Mucosa of gallbladder (tissue), 1 donor: Measurements from ENCODE around the gene SLC13A4. TPM values are rescaled to one million over a fixed set of nuclear protein-coding genes. Genes with fewer than 3 reads are reported as not detected.
A peak's percentile ranks its signal among the peaks of the same experiment; 100 is the strongest.
"Not testable (repeated sequence)": the region's sequence is repeated elsewhere in the genome, so short reads cannot be mapped to it uniquely, and the experiment has no call there.

Experiments used
- DNase-seq: peaks from one replicate; pipeline ENCODE4 v3.0.0-alpha.2; 2020; ENCODE audit warnings: low spot score
- total RNA-seq: library from RNA; stranded (reverse); gene quantifications from one replicate; pipeline ENCODE4 v1.2.1, GENCODE V29; 2021
- donor health status: DM: no; HTN: no; CAD: no.

The SLC13A4 gene
- total RNA-seq, 1 donor from 2014 or later = not detected

DNA sequence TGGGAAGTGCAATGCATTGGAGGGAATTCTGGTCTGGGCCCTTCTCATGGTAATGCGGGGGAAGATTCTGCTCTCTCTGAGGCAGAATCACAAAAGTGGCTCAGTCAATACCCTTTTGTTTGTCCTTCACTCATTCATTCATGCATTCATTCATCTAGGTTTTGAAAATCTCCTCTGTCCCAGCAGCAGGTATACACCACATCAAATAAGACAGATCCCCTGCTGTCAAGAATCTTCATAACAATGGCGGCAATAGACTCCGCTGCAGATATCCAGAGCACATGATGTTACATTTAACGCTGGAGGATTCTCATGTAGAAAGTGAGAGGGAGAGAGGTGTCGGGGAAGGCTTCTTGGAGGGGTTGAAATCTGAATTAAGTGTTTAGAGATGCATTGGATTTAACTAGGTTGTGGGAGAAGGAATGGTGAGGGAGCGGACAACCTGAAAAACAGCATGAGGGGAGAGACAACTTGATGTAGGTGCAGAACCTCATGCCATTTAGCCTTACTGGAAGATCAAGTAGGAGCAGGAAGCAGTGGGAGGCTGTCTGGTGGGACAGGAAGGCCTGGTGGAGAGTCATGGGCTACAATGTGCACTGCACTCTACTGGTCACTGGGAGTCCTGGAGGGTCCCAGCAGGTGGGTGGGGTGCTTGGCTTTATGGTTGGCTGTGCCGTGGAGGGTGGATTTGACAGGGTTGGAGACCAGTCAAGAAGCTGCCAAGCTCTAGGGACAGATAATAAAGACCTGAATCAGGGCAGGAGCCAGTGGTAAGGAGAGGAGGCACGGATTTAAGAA lies 25.8 kb upstream of the SLC13A4 start:
- DNase-seq = no peak

DNA sequence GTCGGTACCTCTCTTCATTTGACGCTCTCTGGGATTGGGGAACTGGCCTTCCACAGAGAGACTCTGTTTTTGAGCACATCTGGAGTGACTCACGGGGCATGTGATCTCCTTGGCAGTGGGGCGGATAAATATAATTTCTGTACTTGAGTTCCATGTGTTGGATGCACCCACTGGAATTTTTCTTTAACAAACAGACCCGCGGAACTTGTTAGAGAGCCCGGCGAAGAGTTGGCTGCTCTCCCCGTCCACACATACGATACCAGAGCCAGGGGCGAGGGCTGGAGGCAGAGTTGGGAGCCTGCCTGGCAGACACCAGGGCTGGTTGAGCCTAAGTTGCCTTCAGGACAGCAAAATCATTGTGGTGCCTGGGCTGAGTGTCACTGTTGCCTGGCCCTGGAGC lies 20.8 kb upstream of the SLC13A4 start, which contains the start of gene FAM180A:
FAM180A (minus strand) TSS at position 44 of the 400 bp plus-strand sequence. CDS start 233 bp downstream, outside the sequence.
- peak; percentile 68 for DNase-seq

DNA sequence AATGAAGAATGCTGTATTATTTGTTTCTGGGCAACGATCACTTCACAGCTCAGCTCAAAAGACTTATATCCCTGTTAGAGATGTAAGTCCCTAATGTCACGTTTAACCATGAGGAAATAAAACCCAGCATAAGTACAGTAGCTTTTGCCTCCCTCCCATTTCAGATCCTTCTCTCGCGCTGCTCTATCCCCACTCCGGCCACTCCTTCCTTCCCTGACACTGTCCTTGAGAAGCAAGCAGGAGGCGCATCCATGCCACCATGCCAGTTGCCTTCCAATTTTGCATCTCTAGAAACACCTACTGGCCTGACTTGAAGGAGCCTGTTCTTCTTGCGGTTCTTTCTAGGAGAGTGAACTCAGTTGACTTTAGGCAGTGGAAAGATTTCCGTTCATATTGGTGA lies 19.4 kb upstream of the SLC13A4 start:
- DNase-seq = no peak

DNA sequence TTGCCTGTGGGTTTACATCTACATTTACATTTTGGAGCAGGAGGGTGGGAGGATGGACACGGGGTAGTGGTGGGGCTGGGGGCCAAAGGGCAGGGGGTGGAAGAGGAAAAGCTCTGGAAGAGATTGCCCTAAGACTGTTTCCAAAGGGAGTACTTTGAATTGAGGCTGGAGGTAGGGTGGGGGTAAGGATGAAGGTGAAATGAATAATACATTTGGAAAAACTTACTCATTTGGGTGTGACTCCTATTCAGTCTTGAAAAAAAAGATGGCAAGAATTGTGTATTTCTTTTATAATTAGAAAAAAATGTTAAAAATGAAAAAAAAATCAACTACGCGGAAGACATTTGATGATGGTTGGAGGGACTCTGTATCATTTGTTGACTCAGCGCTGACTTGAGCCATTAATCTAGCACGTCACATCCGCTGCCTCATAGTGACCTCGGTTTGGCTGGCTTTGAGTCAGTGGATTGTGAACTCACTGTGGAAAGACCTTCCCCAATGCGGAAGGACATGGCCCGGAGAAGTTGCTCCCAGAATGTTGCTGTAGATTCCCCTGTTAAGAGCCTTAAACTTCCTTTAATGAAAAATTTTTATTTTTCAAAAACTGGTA lies 17.8 kb upstream of the SLC13A4 start:
- peak; percentile 33 for DNase-seq

DNA sequence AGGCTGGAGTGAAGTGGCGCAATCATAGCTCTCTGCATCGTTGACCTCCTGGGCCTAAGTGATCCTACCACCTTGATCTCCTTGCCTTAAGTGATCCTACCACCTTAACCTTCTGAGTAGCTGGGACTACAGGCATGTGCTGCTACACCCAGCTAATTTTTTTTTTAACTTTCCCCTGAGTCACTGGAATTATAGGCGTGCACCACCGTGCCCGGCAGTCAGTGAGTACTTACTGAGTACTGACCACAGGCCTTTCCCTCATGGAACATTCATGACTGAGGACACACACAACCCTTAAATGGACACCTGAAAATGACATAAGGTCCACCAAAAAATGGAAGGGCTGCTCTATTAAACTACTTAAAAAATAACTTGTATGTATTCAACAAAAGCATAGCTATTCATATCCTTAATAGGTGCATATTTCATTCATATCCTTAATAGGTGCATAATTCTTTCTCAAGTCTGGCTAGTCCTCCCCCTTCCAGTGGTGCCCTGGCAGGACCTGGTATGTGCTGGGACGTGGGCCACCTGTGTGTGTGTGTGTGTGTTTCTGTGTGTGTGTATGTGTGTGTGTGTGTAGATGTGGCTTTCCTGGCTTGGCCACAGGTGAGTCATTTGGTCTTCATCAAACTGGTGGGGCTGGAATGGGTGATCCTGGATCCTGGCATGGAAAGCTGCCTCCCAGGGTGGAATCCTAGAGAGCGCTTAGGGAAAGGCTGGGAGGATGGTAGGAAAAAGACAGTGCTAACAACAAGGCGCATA lies 17.1 kb upstream of the SLC13A4 start:
- no peak for DNase-seq

- no peak for DNase-seq
Observed at GRCh38 chr7:135743907-135744731, 16.1 kb upstream of the SLC13A4 start.

DNA sequence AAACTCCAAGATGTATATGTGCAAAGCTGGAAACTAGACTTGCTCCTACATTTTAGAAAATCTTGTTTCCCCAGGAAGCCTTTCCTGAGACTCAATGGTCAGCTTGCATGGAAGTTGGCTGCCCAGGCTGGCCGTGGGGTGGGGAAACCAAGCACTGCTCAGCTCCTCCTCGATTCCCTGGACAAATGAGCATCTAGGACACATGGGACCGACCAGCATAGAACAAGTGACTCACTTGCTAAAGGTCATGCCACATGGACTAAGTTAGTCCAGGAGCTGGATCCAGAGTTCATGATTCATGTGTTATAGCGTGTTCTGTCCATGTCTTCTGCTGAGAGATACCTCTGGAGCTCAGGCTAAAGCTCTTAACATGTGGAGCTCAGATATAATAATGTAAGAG lies 14.4 kb upstream of the SLC13A4 start:
- no peak for DNase-seq

GRCh38 chr7:135741905-135742304 lies 13.9 kb upstream of the SLC13A4 start:
- DNase-seq = no peak

GRCh38 chr7:135740889-135741288 lies 12.9 kb upstream of the SLC13A4 start:
- no peak for DNase-seq

DNA sequence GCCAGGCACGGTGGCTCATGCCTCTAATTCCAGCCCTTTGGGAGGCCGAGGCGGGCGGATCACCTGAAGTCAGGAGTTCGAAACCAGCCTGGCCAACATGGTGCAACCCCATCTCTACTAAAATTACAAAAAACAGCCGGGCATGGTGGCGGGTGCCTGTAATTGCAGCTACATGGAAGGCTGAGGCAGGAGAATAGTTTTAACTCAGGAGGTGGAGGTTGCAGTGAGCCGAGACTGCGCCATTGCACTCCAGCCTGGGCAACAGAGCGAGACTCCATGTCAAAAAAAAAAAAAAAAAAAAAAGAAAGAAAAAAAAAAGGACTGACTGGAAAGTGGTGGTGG lies 9.3 kb upstream of the SLC13A4 start:
- DNase-seq = not testable (repeated sequence)

- DNase-seq = no peak
Observed at GRCh38 chr7:135736586-135737305, 8.8 kb upstream of the SLC13A4 start.

- no peak for DNase-seq
Observed at GRCh38 chr7:135734343-135734689, 6.3 kb upstream of the SLC13A4 start.

DNA sequence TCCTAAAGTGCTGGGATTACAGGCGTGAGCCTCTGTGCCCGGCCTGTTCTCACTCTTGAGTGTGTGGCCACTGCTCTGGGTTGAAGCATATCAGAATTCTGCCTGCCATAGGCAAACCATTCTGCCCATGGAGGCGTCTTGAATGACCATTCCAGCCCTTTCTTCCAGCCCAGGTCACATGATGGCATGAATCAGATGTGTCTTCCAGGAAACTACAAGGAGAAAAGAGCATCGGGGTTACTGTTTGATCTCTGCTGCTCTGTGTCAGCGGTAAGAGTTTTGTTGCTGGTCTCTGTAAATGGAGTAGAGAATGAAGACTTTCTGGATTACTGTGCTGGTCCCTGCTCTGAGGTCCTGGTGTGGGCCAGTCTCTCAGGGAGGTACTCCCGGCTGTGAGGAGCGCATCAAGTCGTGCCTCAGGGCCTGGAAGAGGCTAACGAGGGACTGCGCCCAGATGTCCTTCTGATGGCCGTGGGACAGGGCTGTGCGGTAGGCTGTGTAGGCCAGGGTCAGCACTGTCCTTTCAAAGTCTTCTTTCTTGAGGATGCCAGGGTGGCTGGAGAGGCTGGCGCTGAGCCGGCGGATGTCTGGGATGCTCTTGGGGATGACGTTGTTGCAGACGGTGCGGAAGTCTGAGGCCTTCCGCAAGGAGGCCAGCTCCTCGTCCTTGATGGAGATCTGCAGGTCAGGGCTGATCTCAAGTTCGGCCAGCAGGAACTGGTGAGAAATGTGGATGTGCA lies 5.8 kb upstream of the SLC13A4 start:
- DNase-seq = no peak

DNA sequence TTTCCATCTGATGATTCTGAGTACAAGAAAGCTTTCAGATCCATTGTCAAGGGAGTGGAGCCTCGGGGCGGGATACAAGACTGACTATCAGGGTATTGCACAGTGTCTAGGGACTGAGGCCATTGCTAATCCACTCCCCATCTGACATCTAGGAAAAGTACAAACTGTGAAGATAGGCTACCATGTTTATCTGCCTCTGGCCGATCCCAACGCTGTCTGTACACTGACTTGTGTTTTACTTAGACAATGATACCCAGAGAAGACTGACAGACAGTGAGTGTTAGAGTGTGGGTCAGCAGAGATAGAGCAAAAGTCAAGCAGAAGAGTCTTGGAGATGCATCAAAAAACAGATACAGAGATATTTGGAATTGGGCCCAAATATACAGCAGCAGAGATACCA lies 3.1 kb upstream of the SLC13A4 start:
- no peak for DNase-seq

GRCh38 chr7:135729230-135729629 lies 1.2 kb upstream of the SLC13A4 start:
- DNase-seq = no peak

DNA sequence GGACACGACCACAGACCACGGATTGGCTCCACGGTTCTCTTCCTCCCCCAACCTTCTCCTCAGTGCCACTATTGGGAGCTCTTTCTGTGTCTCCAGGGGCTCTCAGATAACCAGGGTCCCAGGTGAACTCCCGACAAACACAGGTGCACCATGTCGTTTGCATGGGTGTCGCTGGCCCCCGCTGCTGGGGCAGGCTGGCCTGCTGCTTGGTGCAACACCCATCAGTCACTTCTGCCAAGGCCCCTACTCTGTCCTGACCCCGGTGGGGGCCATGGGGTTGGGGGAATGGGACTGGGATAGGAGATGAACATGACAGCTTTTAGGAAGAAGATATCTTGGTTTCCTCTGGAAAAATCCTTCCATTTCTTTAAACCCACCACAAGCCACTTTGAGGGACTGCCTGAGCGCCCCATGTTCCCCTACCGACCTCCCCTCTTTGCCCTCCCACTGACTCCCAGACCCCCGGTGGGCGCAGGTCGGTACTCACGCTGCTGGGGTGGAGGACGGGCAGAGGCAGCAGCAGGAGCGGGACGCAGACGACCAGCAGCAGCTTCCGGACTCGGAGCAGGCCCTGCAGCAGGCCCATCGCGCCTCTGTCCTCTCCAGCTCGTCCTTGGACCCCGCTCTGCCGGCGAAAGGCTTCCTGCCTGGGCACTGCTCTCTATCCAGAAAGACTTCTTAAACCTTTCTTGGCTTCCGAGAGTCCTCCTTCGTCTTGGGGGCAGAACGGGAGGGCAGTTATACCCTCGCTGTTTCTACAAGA lies 894 bp downstream of the SLC13A4 start:
- DNase-seq = no peak

DNA sequence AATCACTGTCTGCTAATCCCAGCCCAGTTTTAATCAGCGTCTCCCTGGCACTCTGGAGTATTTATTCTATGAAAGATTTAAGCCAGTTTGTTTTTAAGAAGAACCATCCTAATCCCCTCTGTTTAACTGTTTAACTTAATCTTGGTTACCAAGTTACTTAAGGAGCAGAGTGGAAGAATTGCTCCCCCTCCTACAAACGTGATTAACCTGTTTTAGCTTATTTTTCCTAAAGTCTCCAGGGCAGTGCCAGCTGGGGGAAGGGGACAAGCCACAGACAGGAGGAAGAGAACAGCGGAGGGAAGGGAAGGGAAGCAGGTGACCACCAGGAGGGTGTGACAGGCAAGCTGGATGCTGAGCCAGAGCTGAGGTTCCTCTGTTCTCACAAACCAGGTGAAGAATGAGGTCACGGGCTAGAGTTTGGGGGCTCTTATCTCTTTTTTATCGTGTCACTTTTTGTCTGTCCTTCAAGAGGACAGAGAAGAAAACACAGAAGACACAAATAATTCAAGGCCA lies 1.7 kb downstream of the SLC13A4 start:
- DNase-seq = no peak

DNA sequence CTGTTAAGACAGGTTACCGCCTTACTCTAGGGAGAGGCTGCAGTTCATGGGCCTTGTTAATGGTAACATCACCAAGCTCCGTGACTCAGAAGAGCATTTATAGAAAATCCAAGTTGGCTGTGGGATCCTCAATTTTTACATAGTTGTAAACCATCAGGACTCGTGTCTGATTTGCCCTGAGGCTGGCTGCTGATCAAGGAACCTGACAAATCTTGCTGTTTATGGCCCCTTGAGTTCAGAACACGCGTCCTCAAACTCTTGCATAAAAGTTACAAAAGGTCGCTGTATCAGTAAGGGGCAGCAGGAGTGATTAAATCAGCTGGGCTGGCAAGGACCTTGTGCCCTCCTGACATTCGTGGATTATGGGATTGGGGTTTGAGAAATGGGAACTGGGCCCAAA lies 4.6 kb downstream of the SLC13A4 start:
- DNase-seq = no peak

GRCh38 chr7:135721198-135721820 lies 6.7 kb downstream of the SLC13A4 start:
- no peak for DNase-seq
